HepG2 (cell line): ENCODE measurements around the gene NUP62. TPM values are rescaled to one million over a fixed set of nuclear protein-coding genes. Genes with fewer than 3 reads are reported as not detected.

ENCODE experiments used
- FOXA3 ChIP-seq: IDR thresholded peaks from 2 replicates; pipeline ENCODE4 v1.6.1; 2016; ENCODE audit warnings: missing genetic modification reagents, missing compliant biosample characterization
- FOXO1 ChIP-seq: sonication (generic); formaldehyde crosslinking; IDR thresholded peaks from 2 replicates; pipeline ENCODE4 v1.4.0; 2020; ENCODE audit warnings: missing genetic modification reagents
- NCOR1 ChIP-seq: fragments of 200-600 bp; sonication (generic); IDR thresholded peaks from 2 replicates; pipeline ENCODE4 v1.7.0; 2017; ENCODE audit warnings: antibody characterized with exemption, low read length, borderline replicate concordance
- NFKBIZ ChIP-seq: IDR thresholded peaks from 2 replicates; pipeline ENCODE4 v1.6.1; 2018; ENCODE audit warnings: missing genetic modification reagents, missing compliant biosample characterization
- PHB2 ChIP-seq: fragments of 450-650 bp; IDR thresholded peaks from 2 replicates; pipeline ENCODE4 v1.6.1; 2018; ENCODE audit not compliant: partially characterized antibody
- RAD21 ChIP-seq: fragments of 450-650 bp; formaldehyde crosslinking; IDR thresholded peaks from 2 replicates; pipeline ENCODE4 v1.5.0; 2020; ENCODE audit warnings: mild to moderate bottlenecking
- RARA ChIP-seq: IDR thresholded peaks from 2 replicates; pipeline ENCODE4 v1.6.1; 2016; ENCODE audit warnings: missing genetic modification reagents, missing compliant biosample characterization
- THYN1 ChIP-seq: sonication (generic); formaldehyde crosslinking; IDR thresholded peaks from 2 replicates; pipeline ENCODE4 v1.8.1; 2023; ENCODE audit warnings: low read depth, mild to moderate bottlenecking, moderate library complexity, missing genetic modification reagents, borderline replicate concordance
- ZNF652 ChIP-seq: IDR thresholded peaks from 2 replicates; pipeline ENCODE4 v1.6.1; 2016; ENCODE audit warnings: low read depth, borderline replicate concordance
- ZSCAN5A ChIP-seq: sonication (generic); formaldehyde crosslinking; IDR thresholded peaks from 2 replicates; pipeline ENCODE4 v1.8.0; 2022; ENCODE audit warnings: mild to moderate bottlenecking, missing genetic modification reagents, borderline replicate concordance
- ZUFSP ChIP-seq: sonication (generic); formaldehyde crosslinking; IDR thresholded peaks from 2 replicates; pipeline ENCODE4 v1.9.0; 2021; ENCODE audit warnings: missing genetic modification reagents, mild to moderate bottlenecking, borderline replicate concordance
- polyA plus RNA-seq, 8 experiments: library from polyadenylated mRNA; depleted of rRNA in 3 of 8; stranded (reverse) in 7 of 8; unstranded in 1 of 8; fragments of >200 nt; fragmentation: Illumina TruSeq in 4 of 8; extraction: Trizol in 4 of 8; gene quantifications; 2 replicates each; pipeline versions ENCODE4 v1.2.1 to v1.2.3, GENCODE V29; 2011 to 2016; ENCODE audit warnings: low read depth in 4 of 8, missing spikeins in 1 of 8, mixed read lengths in 1 of 8; ENCODE audit not compliant: insufficient read depth in 1 of 8
- total RNA-seq, 5 experiments: library from RNA; depleted of rRNA; stranded (reverse); fragments of >200 nt; fragmentation: Illumina TruSeq; extraction: Trizol; gene quantifications; 2 replicates each; pipeline ENCODE4 v1.2.3, GENCODE V29; 2016; ENCODE audit warnings: low read depth in 1 of 5
- TF ChIP-seq, protein P1 (sequence below): sonication (generic); formaldehyde crosslinking; IDR thresholded peaks from 2 replicates; pipeline ENCODE4 v1.4.0; 2020; ENCODE audit warnings: mild to moderate bottlenecking, missing genetic modification reagents
- TF ChIP-seq, protein P2 (sequence below): IDR thresholded peaks from 2 replicates; pipeline ENCODE4 v1.6.1; 2016; ENCODE audit warnings: missing compliant biosample characterization, missing genetic modification reagents, borderline replicate concordance
- TF ChIP-seq, protein P3 (sequence below): sonication (generic); formaldehyde crosslinking; IDR thresholded peaks from 2 replicates; pipeline ENCODE4 v1.5.1; 2020; ENCODE audit warnings: missing genetic modification reagents, mild to moderate bottlenecking, borderline replicate concordance

The NUP62 gene
- total and polyA plus RNA-seq, 2 of the 13 experiments (the other 11 are each of a cell fraction or from before 2014, with no cell fraction given), result 16.5 to 41.5 TPM

GRCh38 chr19:49877020-49877878 lies 52.1 kb downstream of the NUP62 start, which contains the start of the genes AKT1S1 and TBC1D17 (continued):
- peak; percentile 91 for TF ChIP-seq FOXA3 (CRISPR knock-in tag)
- TF ChIP-seq, protein P1, sequence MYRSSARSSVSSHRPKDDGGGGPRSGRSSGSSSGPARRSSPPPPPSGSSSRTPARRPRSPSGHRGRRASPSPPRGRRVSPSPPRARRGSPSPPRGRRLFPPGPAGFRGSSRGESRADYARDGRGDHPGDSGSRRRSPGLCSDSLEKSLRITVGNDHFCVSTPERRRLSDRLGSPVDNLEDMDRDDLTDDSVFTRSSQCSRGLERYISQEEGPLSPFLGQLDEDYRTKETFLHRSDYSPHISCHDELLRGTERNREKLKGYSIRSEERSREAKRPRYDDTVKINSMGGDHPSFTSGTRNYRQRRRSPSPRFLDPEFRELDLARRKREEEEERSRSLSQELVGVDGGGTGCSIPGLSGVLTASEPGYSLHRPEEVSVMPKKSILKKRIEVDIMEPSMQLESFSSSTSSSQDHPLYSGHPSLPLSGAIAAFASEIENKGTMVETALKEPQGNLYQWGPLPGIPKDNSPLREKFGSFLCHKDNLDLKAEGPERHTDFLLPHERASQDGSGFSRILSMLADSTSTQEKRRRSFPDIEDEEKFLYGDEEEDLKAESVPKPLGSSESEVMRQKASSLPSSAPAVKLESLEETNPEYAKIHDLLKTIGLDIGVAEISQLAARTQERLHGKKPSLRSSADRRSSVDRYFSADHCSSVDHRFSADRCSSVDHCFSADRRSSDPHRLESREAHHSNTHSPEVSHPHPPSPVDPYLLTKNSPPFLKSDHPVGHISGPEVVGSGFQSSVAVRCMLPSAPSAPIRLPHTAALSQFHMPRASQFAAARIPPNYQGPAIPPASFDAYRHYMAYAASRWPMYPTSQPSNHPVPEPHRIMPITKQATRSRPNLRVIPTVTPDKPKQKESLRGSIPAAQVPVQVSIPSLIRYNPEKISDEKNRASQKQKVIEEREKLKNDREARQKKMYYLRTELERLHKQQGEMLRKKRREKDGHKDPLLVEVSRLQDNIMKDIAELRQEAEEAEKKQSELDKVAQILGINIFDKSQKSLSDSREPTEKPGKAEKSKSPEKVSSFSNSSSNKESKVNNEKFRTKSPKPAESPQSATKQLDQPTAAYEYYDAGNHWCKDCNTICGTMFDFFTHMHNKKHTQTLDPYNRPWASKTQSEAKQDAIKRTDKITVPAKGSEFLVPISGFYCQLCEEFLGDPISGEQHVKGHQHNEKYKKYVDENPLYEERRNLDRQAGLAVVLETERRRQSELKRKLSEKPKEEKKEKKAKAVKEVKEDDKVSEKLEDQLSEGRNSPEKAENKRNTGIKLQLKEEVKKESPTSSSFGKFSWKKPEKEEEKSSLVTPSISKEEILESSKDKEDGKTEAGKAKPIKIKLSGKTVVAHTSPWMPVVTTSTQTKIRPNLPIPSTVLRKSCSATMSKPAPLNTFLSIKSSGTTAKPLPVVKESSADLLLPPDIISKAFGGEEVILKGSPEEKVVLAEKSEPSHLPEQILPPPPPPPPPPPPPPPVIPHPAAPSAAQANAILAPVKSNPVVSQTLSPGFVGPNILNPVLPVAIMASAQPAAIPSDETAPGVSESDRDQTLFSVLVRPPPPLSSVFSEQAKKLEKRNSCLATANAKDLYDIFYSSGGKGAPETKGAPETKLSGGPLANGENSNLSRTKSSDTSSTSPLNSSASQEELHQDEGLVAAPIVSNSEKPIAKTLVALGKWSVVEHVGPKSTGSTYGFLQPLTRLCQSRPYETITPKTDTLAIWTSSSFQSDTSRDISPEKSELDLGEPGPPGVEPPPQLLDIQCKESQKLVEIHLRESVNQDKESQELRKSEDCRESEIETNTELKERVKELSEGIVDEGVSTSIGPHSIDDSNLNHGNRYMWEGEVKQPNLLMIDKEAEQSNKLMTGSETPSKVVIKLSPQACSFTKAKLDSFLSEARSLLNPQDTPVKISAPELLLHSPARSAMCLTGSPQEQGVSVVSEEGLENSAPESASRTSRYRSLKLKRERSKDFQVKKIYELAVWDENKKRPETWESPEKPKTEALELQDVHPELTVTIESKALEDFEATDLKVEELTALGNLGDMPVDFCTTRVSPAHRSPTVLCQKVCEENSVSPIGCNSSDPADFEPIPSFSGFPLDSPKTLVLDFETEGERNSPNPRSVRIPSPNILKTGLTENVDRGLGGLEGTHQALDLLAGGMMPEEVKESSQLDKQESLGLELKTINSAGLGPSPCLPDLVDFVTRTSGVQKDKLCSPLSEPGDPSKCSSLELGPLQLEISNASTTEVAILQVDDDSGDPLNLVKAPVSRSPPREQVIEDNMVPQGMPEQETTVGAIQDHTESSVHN (CRISPR knock-in tag), result no peak
- no peak for TF ChIP-seq THYN1 (CRISPR knock-in tag)
- TF ChIP-seq RARA (CRISPR knock-in tag), result no peak
- TF ChIP-seq PHB2, result no peak
- TF ChIP-seq, protein P2, sequence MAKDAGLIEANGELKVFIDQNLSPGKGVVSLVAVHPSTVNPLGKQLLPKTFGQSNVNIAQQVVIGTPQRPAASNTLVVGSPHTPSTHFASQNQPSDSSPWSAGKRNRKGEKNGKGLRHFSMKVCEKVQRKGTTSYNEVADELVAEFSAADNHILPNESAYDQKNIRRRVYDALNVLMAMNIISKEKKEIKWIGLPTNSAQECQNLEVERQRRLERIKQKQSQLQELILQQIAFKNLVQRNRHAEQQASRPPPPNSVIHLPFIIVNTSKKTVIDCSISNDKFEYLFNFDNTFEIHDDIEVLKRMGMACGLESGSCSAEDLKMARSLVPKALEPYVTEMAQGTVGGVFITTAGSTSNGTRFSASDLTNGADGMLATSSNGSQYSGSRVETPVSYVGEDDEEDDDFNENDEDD (CRISPR knock-in tag), result peak; percentile 58; the same call in 1 of the 2 replicates
- TF ChIP-seq FOXO1 (CRISPR knock-in tag), result peak; percentile 91
- TF ChIP-seq, protein P3, sequence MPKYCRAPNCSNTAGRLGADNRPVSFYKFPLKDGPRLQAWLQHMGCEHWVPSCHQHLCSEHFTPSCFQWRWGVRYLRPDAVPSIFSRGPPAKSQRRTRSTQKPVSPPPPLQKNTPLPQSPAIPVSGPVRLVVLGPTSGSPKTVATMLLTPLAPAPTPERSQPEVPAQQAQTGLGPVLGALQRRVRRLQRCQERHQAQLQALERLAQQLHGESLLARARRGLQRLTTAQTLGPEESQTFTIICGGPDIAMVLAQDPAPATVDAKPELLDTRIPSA (CRISPR knock-in tag), result no peak; the same call in 1 of the 2 replicates
- TF ChIP-seq NCOR1, result peak; percentile 17; the same call in 1 of the 2 replicates
- TF ChIP-seq ZNF652 (CRISPR knock-in tag), result 0 out of 2 replicates have a peak, but pooled peaks have one; percentile 13
- TF ChIP-seq ZSCAN5A (CRISPR knock-in tag), result no peak
- TF ChIP-seq ZUFSP (CRISPR knock-in tag), result no peak
- peak; percentile 20; the same call in 1 of the 2 replicates for TF ChIP-seq RAD21 (CRISPR knock-in tag)
- TF ChIP-seq NFKBIZ (CRISPR knock-in tag), result no peak
